Measurements from ENCODE around the gene TMED9.

DNA sequence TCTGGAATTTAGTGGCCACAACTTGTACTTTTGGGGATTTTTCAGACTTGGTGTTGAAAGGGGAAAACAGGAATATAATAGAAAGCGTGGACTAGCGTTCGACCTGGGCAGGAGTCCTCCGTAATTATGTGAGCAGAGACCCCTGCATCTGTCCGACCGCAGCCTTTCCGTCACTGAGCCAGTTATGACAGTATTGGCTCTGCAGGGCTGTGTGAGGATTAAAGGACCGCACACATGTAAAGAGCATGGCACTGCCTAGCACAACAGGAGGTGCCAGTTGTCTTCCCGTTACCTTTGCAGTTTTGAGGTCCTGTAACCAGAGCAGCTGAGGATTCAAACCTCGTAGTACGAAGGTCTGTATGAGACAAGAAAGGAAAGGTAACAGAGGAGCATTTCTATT lies 9.1 kb downstream of the TMED9 start:
- TF ChIP-seq, protein P1, sequence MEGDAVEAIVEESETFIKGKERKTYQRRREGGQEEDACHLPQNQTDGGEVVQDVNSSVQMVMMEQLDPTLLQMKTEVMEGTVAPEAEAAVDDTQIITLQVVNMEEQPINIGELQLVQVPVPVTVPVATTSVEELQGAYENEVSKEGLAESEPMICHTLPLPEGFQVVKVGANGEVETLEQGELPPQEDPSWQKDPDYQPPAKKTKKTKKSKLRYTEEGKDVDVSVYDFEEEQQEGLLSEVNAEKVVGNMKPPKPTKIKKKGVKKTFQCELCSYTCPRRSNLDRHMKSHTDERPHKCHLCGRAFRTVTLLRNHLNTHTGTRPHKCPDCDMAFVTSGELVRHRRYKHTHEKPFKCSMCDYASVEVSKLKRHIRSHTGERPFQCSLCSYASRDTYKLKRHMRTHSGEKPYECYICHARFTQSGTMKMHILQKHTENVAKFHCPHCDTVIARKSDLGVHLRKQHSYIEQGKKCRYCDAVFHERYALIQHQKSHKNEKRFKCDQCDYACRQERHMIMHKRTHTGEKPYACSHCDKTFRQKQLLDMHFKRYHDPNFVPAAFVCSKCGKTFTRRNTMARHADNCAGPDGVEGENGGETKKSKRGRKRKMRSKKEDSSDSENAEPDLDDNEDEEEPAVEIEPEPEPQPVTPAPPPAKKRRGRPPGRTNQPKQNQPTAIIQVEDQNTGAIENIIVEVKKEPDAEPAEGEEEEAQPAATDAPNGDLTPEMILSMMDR (IDR thresholded peaks at IDR 0.05; ENCODE audit: low read depth, low read length): no peak
- no peak for TF ChIP-seq EZH2phosphoT487 (IDR thresholded peaks at IDR 0.05; ENCODE audit: low read depth)

Measured in OCI-LY3 (cell line).